GM23338 (cell line): ENCODE results near the gene DEFB110. TPM values are rescaled to one million over a fixed set of nuclear protein-coding genes. Genes with fewer than 3 reads are reported as not detected.

Experiments used
- ATAC-seq: fragments of 200-7000 bp; cut with Tn5 transposase; 3 replicates; pipeline ENCODE4 v1.9.1; 2020
- DNase-seq: peaks from one replicate; pipeline ENCODE4 v3.0.0-alpha.2; 2015; ENCODE audit warnings: low spot score
- H2AFZ ChIP-seq: fragments of 200-600 bp; sonication (generic); 2 replicates; pipeline ENCODE4 v1.8.0; 2016; ENCODE audit warnings: antibody characterized with exemption, mild to moderate bottlenecking, moderate library complexity
- H3F3A ChIP-seq: fragments of 200-600 bp; sonication (generic); replicated peaks from 2 replicates; pipeline ENCODE4 v1.8.0; 2017; ENCODE audit warnings: antibody characterized with exemption, mixed run types, low read depth
- H3K27ac ChIP-seq: fragments of 200-600 bp; sonication (generic); 2 replicates; pipeline ENCODE4 v1.6.1; 2016; ENCODE audit warnings: low read depth
- H3K27me3 ChIP-seq: fragments of 200-600 bp; sonication (generic); 2 replicates; pipeline ENCODE4 v1.8.0; 2016; ENCODE audit warnings: mild to moderate bottlenecking, mixed run types, moderate library complexity; ENCODE audit not compliant: insufficient read depth
- H3K36me3 ChIP-seq: fragments of 200-600 bp; sonication (generic); 2 replicates; pipeline ENCODE4 v1.8.0; 2016; ENCODE audit warnings: mild to moderate bottlenecking; ENCODE audit not compliant: insufficient read depth
- H3K4me1 ChIP-seq: fragments of 200-600 bp; sonication (generic); 2 replicates; pipeline ENCODE4 v1.8.0; 2016; ENCODE audit warnings: mild to moderate bottlenecking, moderate library complexity; ENCODE audit not compliant: insufficient read depth
- H3K4me2 ChIP-seq: fragments of 200-600 bp; sonication (generic); 2 replicates; pipeline ENCODE4 v1.7.1; 2017; ENCODE audit warnings: mixed run types
- H3K4me3 ChIP-seq: fragments of 200-600 bp; sonication (generic); 2 replicates; pipeline ENCODE4 v1.6.1; 2016; ENCODE audit warnings: mixed run types
- H3K79me2 ChIP-seq: fragments of 200-600 bp; sonication (generic); replicated peaks from 2 replicates; pipeline ENCODE4 v1.8.0; 2017; ENCODE audit warnings: mild to moderate bottlenecking; ENCODE audit not compliant: insufficient read depth
- H3K9me2 ChIP-seq: fragments of 200-600 bp; sonication (generic); 2 replicates; pipeline ENCODE4 v1.8.0; 2017; ENCODE audit not compliant: insufficient read depth
- H4K20me1 ChIP-seq: fragments of 200-600 bp; sonication (generic); replicated peaks from 2 replicates; pipeline ENCODE4 v1.8.0; 2017; ENCODE audit warnings: mild to moderate bottlenecking; ENCODE audit not compliant: insufficient read depth
- H3K27ac Mint-ChIP-seq: 2 replicates; pipeline ENCODE4 v1.8.0; 2020; ENCODE audit warnings: inconsistent platforms, mild to moderate bottlenecking, moderate library complexity, mixed read lengths
- H3K27me3 Mint-ChIP-seq: 3 replicates; pipeline ENCODE4 v1.8.0; 2022; ENCODE audit warnings: low read depth, mild to moderate bottlenecking, moderate library complexity, mixed read lengths, inconsistent platforms; ENCODE audit not compliant: insufficient read depth, poor library complexity
- H3K36me3 Mint-ChIP-seq: 3 replicates; pipeline ENCODE4 v1.8.0; 2021; ENCODE audit warnings: low read depth, mild to moderate bottlenecking, inconsistent platforms, moderate library complexity, mixed read lengths
- H3K4me1 Mint-ChIP-seq: 3 replicates; pipeline ENCODE4 v1.8.0; 2020; ENCODE audit warnings: mild to moderate bottlenecking, inconsistent platforms, mixed read lengths
- H3K4me3 Mint-ChIP-seq: 3 replicates; pipeline ENCODE4 v1.8.0; 2021; ENCODE audit warnings: moderate library complexity, mild to moderate bottlenecking, inconsistent platforms, mixed read lengths
- H3K9me3 Mint-ChIP-seq: 3 replicates; pipeline ENCODE4 v1.8.0; 2020; ENCODE audit warnings: moderate library complexity, mild to moderate bottlenecking, inconsistent platforms, mixed read lengths
- CREB1 ChIP-seq: fragments of 250-450 bp; sonication (Bioruptor Pico); IDR thresholded peaks from 2 replicates; pipeline ENCODE4 v1.5.0; 2020; ENCODE audit warnings: low read depth, mild to moderate bottlenecking, moderate library complexity
- EZH2 ChIP-seq: fragments of 200-600 bp; sonication (generic); IDR thresholded peaks from one replicate; pipeline ENCODE4 v1.8.0; 2017; ENCODE audit warnings: antibody characterized with exemption, mild to moderate bottlenecking, low read depth; ENCODE audit not compliant: unreplicated experiment
- EZH2phosphoT487 ChIP-seq: fragments of 200-600 bp; sonication (generic); IDR thresholded peaks from one replicate; pipeline ENCODE4 v1.8.1; 2018; ENCODE audit warnings: antibody characterized with exemption; ENCODE audit not compliant: unreplicated experiment
- NANOG ChIP-seq: IDR thresholded peaks from 2 replicates; pipeline ENCODE4 v1.6.1; 2016; ENCODE audit warnings: antibody characterized with exemption, borderline replicate concordance
- POLR2AphosphoS5 ChIP-seq: IDR thresholded peaks from 2 replicates; pipeline ENCODE4 v1.6.1; 2016; ENCODE audit warnings: antibody characterized with exemption, low read depth
- ZNF331 ChIP-seq: fragments of 250-450 bp; sonication (Bioruptor Pico); IDR thresholded peaks from 2 replicates; pipeline ENCODE4 v1.5.0; 2020; ENCODE audit warnings: low read depth, mild to moderate bottlenecking, moderate library complexity
- ZNF462 ChIP-seq: fragments of 250-450 bp; sonication (Bioruptor Pico); IDR thresholded peaks from 2 replicates; pipeline ENCODE4 v1.5.0; 2020; ENCODE audit warnings: mild to moderate bottlenecking, moderate library complexity
- polyA plus RNA-seq: library from polyadenylated mRNA; unstranded; fragments of >200 nt; fragmentation: Nextera tagmentation; extraction: Ambion mirVana; gene quantifications from 2 replicates; pipeline ENCODE4 v1.2.1, GENCODE V29; 2016
- total RNA-seq: library from RNA; depleted of rRNA; stranded (reverse); fragments of >200 nt; shearing (Covaris generic); gene quantifications from 2 replicates; pipeline ENCODE4 v1.2.3, GENCODE V29; 2014
- TF ChIP-seq, protein P1 (sequence below): IDR thresholded peaks from one replicate; pipeline ENCODE4 v1.6.1; 2018; ENCODE audit warnings: antibody characterized with exemption; ENCODE audit not compliant: unreplicated experiment
- TF ChIP-seq, protein P2 (sequence below): IDR thresholded peaks from 2 replicates; pipeline ENCODE4 v1.6.1; 2016; ENCODE audit warnings: antibody characterized with exemption

Gene DEFB110
- total and polyA plus RNA-seq, 2 experiments from 2014 or later: not detected

- Mint-ChIP-seq H3K4me1 (peaks cover 6% of the 10 kb centered on the region; the same call in 2 of the 3 replicates), H3K27ac (no peak overlapping the region), H3K27me3 (peaks cover 4% of the 10 kb centered on the region), H3K9me3 (no peaks in the 10 kb centered on the region), H3K36me3 (no peaks in the 10 kb centered on the region), H3K4me3 (no peak overlapping the region; the same call in 2 of the 3 replicates)
- Histone ChIP-seq H3K4me3 (peak overlapping the region; percentile 30; the same call in 1 of the 2 replicates), H3K9me2 (peaks cover 7% of the 10 kb centered on the region; the same call in 1 of the 2 replicates), H3K36me3 (no peaks in the 10 kb centered on the region), H3F3A (no peaks in the 10 kb centered on the region), H4K20me1 (no peaks in the 10 kb centered on the region), H3K27me3 (no peaks in the 10 kb centered on the region), H2AFZ (peak overlapping the region; percentile 96), H3K79me2 (no peaks in the 10 kb centered on the region), H3K4me2 (peak overlapping the region; percentile 28), H3K4me1 (0 out of 2 replicates have a peak, but pooled peaks cover 3% of the 10 kb centered on the region), H3K27ac (no peak overlapping the region)
- DNase-seq (peak; percentile 8), ATAC-seq (peak; percentile 26; the same call in 2 of the 3 replicates)
- TF ChIP-seq, protein P1, sequence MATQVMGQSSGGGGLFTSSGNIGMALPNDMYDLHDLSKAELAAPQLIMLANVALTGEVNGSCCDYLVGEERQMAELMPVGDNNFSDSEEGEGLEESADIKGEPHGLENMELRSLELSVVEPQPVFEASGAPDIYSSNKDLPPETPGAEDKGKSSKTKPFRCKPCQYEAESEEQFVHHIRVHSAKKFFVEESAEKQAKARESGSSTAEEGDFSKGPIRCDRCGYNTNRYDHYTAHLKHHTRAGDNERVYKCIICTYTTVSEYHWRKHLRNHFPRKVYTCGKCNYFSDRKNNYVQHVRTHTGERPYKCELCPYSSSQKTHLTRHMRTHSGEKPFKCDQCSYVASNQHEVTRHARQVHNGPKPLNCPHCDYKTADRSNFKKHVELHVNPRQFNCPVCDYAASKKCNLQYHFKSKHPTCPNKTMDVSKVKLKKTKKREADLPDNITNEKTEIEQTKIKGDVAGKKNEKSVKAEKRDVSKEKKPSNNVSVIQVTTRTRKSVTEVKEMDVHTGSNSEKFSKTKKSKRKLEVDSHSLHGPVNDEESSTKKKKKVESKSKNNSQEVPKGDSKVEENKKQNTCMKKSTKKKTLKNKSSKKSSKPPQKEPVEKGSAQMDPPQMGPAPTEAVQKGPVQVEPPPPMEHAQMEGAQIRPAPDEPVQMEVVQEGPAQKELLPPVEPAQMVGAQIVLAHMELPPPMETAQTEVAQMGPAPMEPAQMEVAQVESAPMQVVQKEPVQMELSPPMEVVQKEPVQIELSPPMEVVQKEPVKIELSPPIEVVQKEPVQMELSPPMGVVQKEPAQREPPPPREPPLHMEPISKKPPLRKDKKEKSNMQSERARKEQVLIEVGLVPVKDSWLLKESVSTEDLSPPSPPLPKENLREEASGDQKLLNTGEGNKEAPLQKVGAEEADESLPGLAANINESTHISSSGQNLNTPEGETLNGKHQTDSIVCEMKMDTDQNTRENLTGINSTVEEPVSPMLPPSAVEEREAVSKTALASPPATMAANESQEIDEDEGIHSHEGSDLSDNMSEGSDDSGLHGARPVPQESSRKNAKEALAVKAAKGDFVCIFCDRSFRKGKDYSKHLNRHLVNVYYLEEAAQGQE: no peak
- TF ChIP-seq EZH2 (no peak), ZNF331 (CRISPR knock-in tag) (no peak), CREB1 (CRISPR knock-in tag) (no peak), EZH2phosphoT487 (no peak), NANOG (no peak), POLR2AphosphoS5 (no peak), ZNF462 (CRISPR knock-in tag) (no peak)
- TF ChIP-seq, protein P2, sequence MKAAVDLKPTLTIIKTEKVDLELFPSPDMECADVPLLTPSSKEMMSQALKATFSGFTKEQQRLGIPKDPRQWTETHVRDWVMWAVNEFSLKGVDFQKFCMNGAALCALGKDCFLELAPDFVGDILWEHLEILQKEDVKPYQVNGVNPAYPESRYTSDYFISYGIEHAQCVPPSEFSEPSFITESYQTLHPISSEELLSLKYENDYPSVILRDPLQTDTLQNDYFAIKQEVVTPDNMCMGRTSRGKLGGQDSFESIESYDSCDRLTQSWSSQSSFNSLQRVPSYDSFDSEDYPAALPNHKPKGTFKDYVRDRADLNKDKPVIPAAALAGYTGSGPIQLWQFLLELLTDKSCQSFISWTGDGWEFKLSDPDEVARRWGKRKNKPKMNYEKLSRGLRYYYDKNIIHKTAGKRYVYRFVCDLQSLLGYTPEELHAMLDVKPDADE: no peak
Observed at GRCh38 chr6:50030350-50030749, 8.6 kb upstream of the DEFB110 start.
